CD14-positive monocyte (primary cell): Measurements from ENCODE around the gene MYO15B. TPM values are rescaled to one million over a fixed set of nuclear protein-coding genes. Genes with fewer than 3 reads are reported as not detected.
A peak's percentile ranks its signal among the peaks of the same experiment; 100 is the strongest.

Experiments used
- DNase-seq, 3 donors: peaks; one replicate each; pipeline ENCODE4 v3.0.0-alpha.2; 2011 to 2022
- H2AFZ ChIP-seq: 2 replicates; pipeline ENCODE4 v1.6.0; 2012; ENCODE audit warnings: mild to moderate bottlenecking, low read depth, low read length, inconsistent platforms; ENCODE audit not compliant: insufficient read depth, poor library complexity, severe bottlenecking
- H3K27ac ChIP-seq, 2 donors: 1 replicate in 1 of 2; 2 replicates in 1 of 2; pipeline ENCODE4 v1.5.1; 2012 to 2013; ENCODE audit warnings: low read length in 2 of 2, control low read depth in 1 of 2, inconsistent platforms in 1 of 2, low read depth in 1 of 2, mild to moderate bottlenecking in 1 of 2
- H3K27me3 ChIP-seq, 2 donors: one replicate each; pipeline versions ENCODE4 v1.6.0 to v1.6.1; 2011 to 2013; ENCODE audit warnings: low read length in 2 of 2; ENCODE audit not compliant: control insufficient read depth in 2 of 2, insufficient read depth in 2 of 2
- H3K36me3 ChIP-seq, 2 donors: replicated peaks in 1 of 2; 1 replicate in 1 of 2; 2 replicates in 1 of 2; pipeline versions ENCODE4 v1.5.1 to v1.6.1; 2012 to 2013; ENCODE audit warnings: low read length in 2 of 2, control low read depth in 1 of 2, inconsistent platforms in 1 of 2, mild to moderate bottlenecking in 1 of 2; ENCODE audit not compliant: insufficient read depth in 2 of 2, control insufficient read depth in 1 of 2
- H3K4me1 ChIP-seq, 2 donors: 1 replicate in 1 of 2; 2 replicates in 1 of 2; pipeline versions ENCODE4 v1.5.1 to v1.6.1; 2012 to 2013; ENCODE audit warnings: low read length in 2 of 2, control low read depth in 1 of 2, inconsistent platforms in 1 of 2, mild to moderate bottlenecking in 1 of 2, moderate library complexity in 1 of 2; ENCODE audit not compliant: insufficient read depth in 2 of 2, control insufficient read depth in 1 of 2
- H3K4me2 ChIP-seq: replicated peaks from 2 replicates; pipeline ENCODE3; 2012; ENCODE audit warnings: low read length, moderate library complexity, mild to moderate bottlenecking; ENCODE audit not compliant: poor library complexity, severe bottlenecking; ENCODE audit errors: extremely low read depth
- H3K4me3 ChIP-seq, 3 experiments: fragments of 200-600 bp in 1 of 3; sonication (generic) in 1 of 3; replicated peaks in 1 of 3; 1 replicate in 2 of 3; 2 replicates in 1 of 3; pipeline ENCODE4 v1.5.1; 2011 to 2013; ENCODE audit warnings: low read length in 3 of 3, mild to moderate bottlenecking in 3 of 3, control low read depth in 2 of 3, low read depth in 2 of 3, inconsistent platforms in 1 of 3, moderate library complexity in 1 of 3
- H3K79me2 ChIP-seq: 2 replicates; pipeline ENCODE4 v1.6.0; 2012; ENCODE audit warnings: mild to moderate bottlenecking, control low read depth, inconsistent platforms, low read length, moderate library complexity; ENCODE audit not compliant: insufficient read depth
- H3K9ac ChIP-seq: 2 replicates; pipeline ENCODE4 v1.6.0; 2017; ENCODE audit warnings: low read length, mild to moderate bottlenecking; ENCODE audit not compliant: insufficient read depth, poor library complexity, severe bottlenecking
- H3K9me3 ChIP-seq, 2 donors: replicated peaks in 1 of 2; 1 replicate in 1 of 2; 2 replicates in 1 of 2; pipeline versions ENCODE4 v1.5.1 to v1.6.1; 2012 to 2013; ENCODE audit warnings: low read length in 2 of 2, control low read depth in 1 of 2; ENCODE audit not compliant: control insufficient read depth in 1 of 2, insufficient read depth in 1 of 2
- H4K20me1 ChIP-seq: 2 replicates; pipeline ENCODE4 v1.6.0; 2012; ENCODE audit warnings: mild to moderate bottlenecking, low read length, control low read depth, moderate library complexity; ENCODE audit not compliant: insufficient read depth
- H3K27ac Mint-ChIP-seq, 7 donors: one replicate each; pipeline ENCODE4 v1.8.0; 2020; ENCODE audit warnings: mild to moderate bottlenecking in 7 of 7, mixed read lengths in 7 of 7, moderate library complexity in 6 of 7, inconsistent platforms in 2 of 7
- H3K27me3 Mint-ChIP-seq, 3 donors: one replicate each; pipeline ENCODE4 v1.8.0; 2021 to 2022; ENCODE audit warnings: low read depth in 3 of 3, mild to moderate bottlenecking in 3 of 3, mixed read lengths in 3 of 3, moderate library complexity in 3 of 3, inconsistent platforms in 1 of 3
- H3K36me3 Mint-ChIP-seq, 2 donors: one replicate each; pipeline ENCODE4 v1.8.0; 2020; ENCODE audit warnings: mixed read lengths in 2 of 2, inconsistent platforms in 1 of 2, mild to moderate bottlenecking in 1 of 2
- H3K4me1 Mint-ChIP-seq: one replicate; pipeline ENCODE4 v1.8.0; 2020; ENCODE audit warnings: mild to moderate bottlenecking, mixed read lengths
- H3K4me3 Mint-ChIP-seq, 2 donors: one replicate each; pipeline ENCODE4 v1.8.0; 2020; ENCODE audit warnings: mild to moderate bottlenecking in 2 of 2, mixed read lengths in 2 of 2, moderate library complexity in 1 of 2
- H3K9me3 Mint-ChIP-seq, 7 donors: one replicate each; pipeline ENCODE4 v1.8.0; 2020 to 2022; ENCODE audit warnings: mixed read lengths in 7 of 7, mild to moderate bottlenecking in 6 of 7, moderate library complexity in 6 of 7, inconsistent platforms in 2 of 7
- WGBS: methylation state at CpG from one replicate; pipeline ENCODE4 v1.1.5; 2013; ENCODE audit warnings: missing lambda C conversion rate; ENCODE audit not compliant: insufficient coverage; 5-methylcytosine and 5-hydroxymethylcytosine counted together
- intact Hi-C, 2 donors: fragments of 100-400 bp; cut with micrococcal nuclease; formaldehyde crosslinking; loops; one replicate each; pipeline versions ENCODE4 v1.15.0 to v1.15.1; 2023
- polyA plus RNA-seq, 3 donors: library from polyadenylated mRNA; depleted of rRNA in 1 of 3; unstranded in 2 of 3; stranded (reverse) in 1 of 3; fragments of 300-500 nt in 2 of 3; fragments of >200 nt in 1 of 3; fragmentation: Illumina TruSeq in 2 of 3; gene quantifications; 1 replicate in 2 of 3; 2 replicates in 1 of 3; pipeline ENCODE4 v1.2.3, GENCODE V29; 2012 to 2021
- TF ChIP-seq, protein P1 (sequence below): fragments of 200-600 bp; IDR thresholded peaks from one replicate; pipeline ENCODE4 v1.8.0; 2022; ENCODE audit warnings: antibody characterized with exemption, mild to moderate bottlenecking

MYO15B gene
- polyA plus RNA-seq, 3 donors: 0.17 to 596 (median 0.62) TPM

DNA sequence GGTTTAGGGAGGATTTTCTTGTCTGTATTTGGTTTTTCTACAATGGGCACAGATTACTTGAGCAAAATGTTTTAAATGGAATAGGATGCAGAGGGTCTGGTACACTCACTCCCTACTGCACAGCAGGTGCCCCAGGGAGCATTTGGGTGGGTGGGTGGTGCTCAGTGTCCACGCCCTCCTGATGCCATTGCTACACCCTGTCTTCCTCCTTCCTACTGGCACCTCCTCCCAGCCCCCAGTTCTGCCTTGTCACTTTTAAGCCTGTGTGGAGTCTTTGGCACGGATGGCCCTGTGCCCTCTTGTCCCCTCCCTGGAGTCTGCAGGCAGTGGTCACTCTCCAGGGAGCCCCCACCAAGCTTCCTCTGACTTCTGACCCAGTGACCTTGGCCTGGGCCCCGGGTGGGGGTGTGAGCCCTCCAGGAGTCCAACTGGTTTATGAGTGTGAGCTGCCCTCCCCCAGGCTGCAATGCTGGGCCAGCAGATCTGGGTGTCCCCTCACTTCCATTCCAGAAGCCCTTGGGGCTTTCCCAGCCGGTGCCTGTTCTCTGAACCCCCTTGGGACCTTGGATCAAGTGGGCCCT lies 46.6 kb upstream of the MYO15B start:
- Histone ChIP-seq H3K4me3 (no peak overlapping the region), H3K4me2 (no peak overlapping the region), H4K20me1 (no peaks in the 10 kb centered on the region), H3K36me3 (no peaks in the 10 kb centered on the region), H3K79me2 (no peaks in the 10 kb centered on the region), H3K27ac (no peak overlapping the region), H3K9ac (no peak overlapping the region), H2AFZ (no peak overlapping the region), H3K9me3 (no peaks in the 10 kb centered on the region), H3K4me1 (peaks cover 0 to 5% of the 10 kb centered on the region in 2 donors), H3K27me3 (no peaks in the 10 kb centered on the region)
- no peak overlapping the region for H3K4me3 Mint-ChIP-seq
- H3K9me3 Mint-ChIP-seq: peaks cover 0 to 2% (median 0%) of the 10 kb centered on the region in 7 donors
- peaks cover 6% of the 10 kb centered on the region for H3K4me1 Mint-ChIP-seq
- no peaks in the 10 kb centered on the region for H3K36me3 Mint-ChIP-seq
- TF ChIP-seq, protein P1, sequence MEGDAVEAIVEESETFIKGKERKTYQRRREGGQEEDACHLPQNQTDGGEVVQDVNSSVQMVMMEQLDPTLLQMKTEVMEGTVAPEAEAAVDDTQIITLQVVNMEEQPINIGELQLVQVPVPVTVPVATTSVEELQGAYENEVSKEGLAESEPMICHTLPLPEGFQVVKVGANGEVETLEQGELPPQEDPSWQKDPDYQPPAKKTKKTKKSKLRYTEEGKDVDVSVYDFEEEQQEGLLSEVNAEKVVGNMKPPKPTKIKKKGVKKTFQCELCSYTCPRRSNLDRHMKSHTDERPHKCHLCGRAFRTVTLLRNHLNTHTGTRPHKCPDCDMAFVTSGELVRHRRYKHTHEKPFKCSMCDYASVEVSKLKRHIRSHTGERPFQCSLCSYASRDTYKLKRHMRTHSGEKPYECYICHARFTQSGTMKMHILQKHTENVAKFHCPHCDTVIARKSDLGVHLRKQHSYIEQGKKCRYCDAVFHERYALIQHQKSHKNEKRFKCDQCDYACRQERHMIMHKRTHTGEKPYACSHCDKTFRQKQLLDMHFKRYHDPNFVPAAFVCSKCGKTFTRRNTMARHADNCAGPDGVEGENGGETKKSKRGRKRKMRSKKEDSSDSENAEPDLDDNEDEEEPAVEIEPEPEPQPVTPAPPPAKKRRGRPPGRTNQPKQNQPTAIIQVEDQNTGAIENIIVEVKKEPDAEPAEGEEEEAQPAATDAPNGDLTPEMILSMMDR: no peak
- 92% methylated on average over 2 of the region's 4 CpGs for whole genome bisulfite sequencing
- no peak overlapping the region for H3K27ac Mint-ChIP-seq
- peaks cover 0 to 7% (median 4%) of the 10 kb centered on the region in 3 donors for H3K27me3 Mint-ChIP-seq
- intact Hi-C loops: no loop called here
- DNase-seq: no peak

DNA sequence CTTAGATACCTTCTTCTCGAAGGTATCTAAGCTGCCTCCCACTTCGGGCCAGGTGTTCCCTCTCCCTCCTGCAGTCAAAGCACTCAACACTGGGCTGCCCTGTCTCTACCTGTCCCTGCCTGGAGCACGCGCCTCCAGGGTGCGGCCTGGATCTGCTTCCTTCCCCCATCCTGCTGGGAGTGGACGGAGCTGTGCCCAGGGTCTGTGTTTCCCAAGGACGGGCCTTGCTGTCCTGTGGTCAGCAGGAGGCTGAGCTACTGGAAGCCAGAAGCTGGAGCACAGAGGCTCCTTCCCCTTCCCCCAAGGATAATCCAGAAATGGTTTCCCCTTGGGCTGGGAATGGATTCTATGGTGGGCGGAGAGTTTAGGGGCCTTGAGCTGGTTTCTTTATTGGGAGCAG lies 45.4 kb upstream of the MYO15B start:
- no peak for DNase-seq
- no peak overlapping the region for H2AFZ ChIP-seq
- 100% methylated on average over 7 of the region's 8 CpGs for WGBS
- H4K20me1 ChIP-seq: no peaks in the 10 kb centered on the region
- TF ChIP-seq, protein P1: no peak
- no peaks in the 10 kb centered on the region for H3K9me3 ChIP-seq
- peaks cover 0 to 5% of the 10 kb centered on the region in 2 donors for H3K4me1 ChIP-seq
- H3K9me3 Mint-ChIP-seq: peaks cover 0 to 2% (median 0%) of the 10 kb centered on the region in 7 donors
- no peaks in the 10 kb centered on the region for H3K36me3 ChIP-seq
- no peak overlapping the region for H3K4me3 Mint-ChIP-seq
- H3K36me3 Mint-ChIP-seq: no peaks in the 10 kb centered on the region
- peaks cover 6% of the 10 kb centered on the region for H3K4me1 Mint-ChIP-seq
- H3K27me3 Mint-ChIP-seq: peaks cover 0 to 7% (median 7%) of the 10 kb centered on the region in 3 donors
- no peak overlapping the region for H3K27ac ChIP-seq
- H3K27me3 ChIP-seq: no peaks in the 10 kb centered on the region
- intact Hi-C loops: no loop called here
- no peak overlapping the region for H3K4me3 ChIP-seq
- H3K9ac ChIP-seq: no peak overlapping the region
- H3K79me2 ChIP-seq: no peaks in the 10 kb centered on the region
- H3K4me2 ChIP-seq: no peak overlapping the region
- H3K27ac Mint-ChIP-seq: peak overlapping the region in 2 of 7 donors; percentile 1 to 62
